AML-193 (cell line): ENCODE measurements around the gene GPATCH2L.

Experiments used
- DNase-seq, 2 experiments: peaks; one replicate each; lab custom pipeline; 2025; lab: John Stamatoyannopoulos, UW

The GPATCH2L gene

GRCh38 chr14:76196980-76197695, 45.4 kb downstream of the GPATCH2L start:
- DNase-seq = no peak

GRCh38 chr14:76201162-76201561, 49.4 kb downstream of the GPATCH2L start:
- DNase-seq = no peak

GRCh38 chr14:76203086-76204001, 51.6 kb downstream of the GPATCH2L start:
- no peak for DNase-seq

GRCh38 chr14:76204461-76205230, 52.9 kb downstream of the GPATCH2L start:
- no peak for DNase-seq

- DNase-seq = no peak
Observed at GRCh38 chr14:76205708-76206107, 54.0 kb downstream of the GPATCH2L start.

GRCh38 chr14:76208340-76208739, 56.6 kb downstream of the GPATCH2L start:
- DNase-seq = no peak

- DNase-seq = no peak
Observed at GRCh38 chr14:76212242-76212641, 60.5 kb downstream of the GPATCH2L start.

- DNase-seq = no peak
Observed at GRCh38 chr14:76217179-76217578, 65.5 kb downstream of the GPATCH2L start.

GRCh38 chr14:76218662-76219061, 66.9 kb downstream of the GPATCH2L start:
- no peak for DNase-seq

- no peak for DNase-seq
Observed at GRCh38 chr14:76219873-76220272, 68.2 kb downstream of the GPATCH2L start.

- peak; percentile 21 to 36 for DNase-seq
Observed at GRCh38 chr14:76227450-76228050, 75.8 kb downstream of the GPATCH2L start.

- no peak for DNase-seq
Observed at GRCh38 chr14:76228138-76228537, 76.4 kb downstream of the GPATCH2L start.

GRCh38 chr14:76232800-76233199, 81.1 kb downstream of the GPATCH2L start:
- DNase-seq = no peak

- no peak for DNase-seq
Observed at GRCh38 chr14:76235628-76236027, 83.9 kb downstream of the GPATCH2L start.

- no peak for DNase-seq
Observed at GRCh38 chr14:76236172-76237130, 84.7 kb downstream of the GPATCH2L start.

- no peak for DNase-seq
Observed at GRCh38 chr14:76237349-76237990, 85.7 kb downstream of the GPATCH2L start.

- DNase-seq = no peak
Observed at GRCh38 chr14:76245097-76245496, 93.4 kb downstream of the GPATCH2L start.

GRCh38 chr14:76250302-76250701, 98.6 kb downstream of the GPATCH2L start:
- no peak for DNase-seq

GRCh38 chr14:76252471-76252870, 100.7 kb downstream of the GPATCH2L start:
- no peak for DNase-seq

GRCh38 chr14:76253111-76253510, 101.4 kb downstream of the GPATCH2L start:
- no peak for DNase-seq
